ENCODE data around the gene CMSS1. TPM values are rescaled to one million over a fixed set of nuclear protein-coding genes. Genes with fewer than 3 reads are reported as not detected.

The CMSS1 gene
- polyA plus RNA-seq, 1 donor from 2014 or later: 31.8 TPM

DNA sequence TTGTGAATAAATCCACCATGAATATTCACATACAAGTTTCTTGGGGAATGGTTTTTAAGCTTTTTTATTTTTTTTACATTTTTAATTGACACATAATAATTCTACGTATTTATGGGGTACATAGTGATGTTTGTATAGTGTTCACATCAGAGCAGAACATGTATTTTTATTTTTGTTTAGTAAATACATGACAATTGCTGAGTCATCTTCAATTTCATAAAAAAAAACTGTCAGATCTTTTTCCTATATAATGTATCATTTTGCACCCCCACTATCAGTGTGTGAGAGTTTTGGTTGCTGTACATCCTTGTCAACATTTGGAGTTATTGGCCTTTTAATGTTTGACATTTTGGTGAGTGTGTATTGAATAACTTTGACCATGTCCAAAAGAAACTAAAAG is 336.5 kb downstream of the CMSS1 start:
- TF ChIP-seq CTCF (IDR thresholded peaks at IDR 0.05; ENCODE audit: poor library complexity, severe bottlenecking) (no peak), TAF1 (IDR thresholded peaks at IDR 0.05; ENCODE audit: low read depth) (no peak), POLR2AphosphoS5 (IDR thresholded peaks at IDR 0.05) (no peak), RAD21 (conservative IDR thresholded peaks at IDR 0.05) (no peak), SMC3 (conservative IDR thresholded peaks at IDR 0.05; ENCODE audit: poor library complexity) (no peak), EZH2 (IDR thresholded peaks at IDR 0.05; ENCODE audit: borderline replicate concordance, insufficient read depth, low read length, poor library complexity, severe bottlenecking) (no peak), REST (IDR thresholded peaks at IDR 0.05; ENCODE audit: borderline replicate concordance) (no peak), MXI1 (conservative IDR thresholded peaks at IDR 0.05; ENCODE audit: poor library complexity, severe bottlenecking) (no peak), EP300 (conservative IDR thresholded peaks at IDR 0.05; ENCODE audit: poor library complexity, severe bottlenecking) (no peak)
- H2AFZ ChIP-seq (ENCODE audit: low read depth, low read length): no peak overlapping the region
- H3K4me2 ChIP-seq (ENCODE audit: low read length): no peak overlapping the region
- no peak overlapping the region for H3K27ac ChIP-seq (ENCODE audit: low read length)
- H3K36me3 ChIP-seq (ENCODE audit: insufficient read depth, low read length): no peaks in the 10 kb centered on the region
- H3F3A ChIP-seq (ENCODE audit: insufficient read depth, low read length, poor library complexity, severe bottlenecking): no peaks in the 10 kb centered on the region
- no peak overlapping the region for H3K4me3 ChIP-seq (ENCODE audit: low read length)
- H3K9me3 ChIP-seq (ENCODE audit: low read length): no peaks in the 10 kb centered on the region
- no peaks in the 10 kb centered on the region for H3K9me2 ChIP-seq (ENCODE audit: insufficient read depth, low read length)
- no peaks in the 10 kb centered on the region for H3K27me3 ChIP-seq (ENCODE audit: insufficient read depth, low read depth, low read length)
- no peaks in the 10 kb centered on the region for H4K20me1 ChIP-seq (ENCODE audit: insufficient read depth)
- no peak overlapping the region for H3K9ac ChIP-seq (ENCODE audit: low read length)
- H3K79me2 ChIP-seq (replicated peaks; ENCODE audit: insufficient read depth, low read length): no peaks in the 10 kb centered on the region

DNA sequence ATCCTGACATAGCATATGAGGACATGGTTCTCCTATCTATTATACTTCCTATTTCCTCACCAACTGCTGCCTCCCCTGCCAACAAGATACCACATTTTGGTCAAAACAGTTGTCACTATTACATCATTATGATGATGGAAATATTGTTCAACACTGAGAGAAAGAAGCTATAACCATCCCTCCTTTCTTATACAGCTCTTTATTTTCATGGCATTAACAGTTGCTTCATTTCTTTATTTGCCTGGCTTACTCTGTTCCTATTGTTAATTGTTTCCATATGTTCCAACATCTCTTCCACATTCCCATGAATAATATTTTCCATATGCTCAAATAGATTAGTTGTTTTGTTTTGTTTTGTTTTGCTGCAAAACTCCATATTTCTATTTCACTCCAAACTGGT is 337.5 kb downstream of the CMSS1 start:
- Histone ChIP-seq H3K79me2 (replicated peaks; ENCODE audit: insufficient read depth, low read length) (no peaks in the 10 kb centered on the region), H3F3A (ENCODE audit: insufficient read depth, low read length, poor library complexity, severe bottlenecking) (no peaks in the 10 kb centered on the region), H3K36me3 (ENCODE audit: insufficient read depth, low read length) (no peaks in the 10 kb centered on the region), H4K20me1 (ENCODE audit: insufficient read depth) (no peaks in the 10 kb centered on the region), H2AFZ (ENCODE audit: low read depth, low read length) (no peak overlapping the region), H3K9ac (ENCODE audit: low read length) (no peak overlapping the region), H3K4me2 (ENCODE audit: low read length) (no peak overlapping the region), H3K9me2 (ENCODE audit: insufficient read depth, low read length) (no peaks in the 10 kb centered on the region), H3K27ac (ENCODE audit: low read length) (no peak overlapping the region), H3K27me3 (ENCODE audit: insufficient read depth, low read depth, low read length) (no peaks in the 10 kb centered on the region), H3K4me3 (ENCODE audit: low read length) (no peak overlapping the region), H3K9me3 (ENCODE audit: low read length) (no peaks in the 10 kb centered on the region)
- no peak for TF ChIP-seq REST (IDR thresholded peaks at IDR 0.05; ENCODE audit: borderline replicate concordance)
- no peak for TF ChIP-seq MXI1 (conservative IDR thresholded peaks at IDR 0.05; ENCODE audit: poor library complexity, severe bottlenecking)
- TF ChIP-seq CTCF (IDR thresholded peaks at IDR 0.05; ENCODE audit: poor library complexity, severe bottlenecking): no peak
- no peak for TF ChIP-seq SMC3 (conservative IDR thresholded peaks at IDR 0.05; ENCODE audit: poor library complexity)
- no peak for TF ChIP-seq RAD21 (conservative IDR thresholded peaks at IDR 0.05)
- TF ChIP-seq EZH2 (IDR thresholded peaks at IDR 0.05; ENCODE audit: borderline replicate concordance, insufficient read depth, low read length, poor library complexity, severe bottlenecking): no peak
- TF ChIP-seq EP300 (conservative IDR thresholded peaks at IDR 0.05; ENCODE audit: poor library complexity, severe bottlenecking): no peak
- TF ChIP-seq TAF1 (IDR thresholded peaks at IDR 0.05; ENCODE audit: low read depth): no peak
- TF ChIP-seq POLR2AphosphoS5 (IDR thresholded peaks at IDR 0.05): no peak
